ENCODE results near the gene WBP2.
A peak's percentile ranks its signal among the peaks of the same experiment; 100 is the strongest.

Gene WBP2

DNA sequence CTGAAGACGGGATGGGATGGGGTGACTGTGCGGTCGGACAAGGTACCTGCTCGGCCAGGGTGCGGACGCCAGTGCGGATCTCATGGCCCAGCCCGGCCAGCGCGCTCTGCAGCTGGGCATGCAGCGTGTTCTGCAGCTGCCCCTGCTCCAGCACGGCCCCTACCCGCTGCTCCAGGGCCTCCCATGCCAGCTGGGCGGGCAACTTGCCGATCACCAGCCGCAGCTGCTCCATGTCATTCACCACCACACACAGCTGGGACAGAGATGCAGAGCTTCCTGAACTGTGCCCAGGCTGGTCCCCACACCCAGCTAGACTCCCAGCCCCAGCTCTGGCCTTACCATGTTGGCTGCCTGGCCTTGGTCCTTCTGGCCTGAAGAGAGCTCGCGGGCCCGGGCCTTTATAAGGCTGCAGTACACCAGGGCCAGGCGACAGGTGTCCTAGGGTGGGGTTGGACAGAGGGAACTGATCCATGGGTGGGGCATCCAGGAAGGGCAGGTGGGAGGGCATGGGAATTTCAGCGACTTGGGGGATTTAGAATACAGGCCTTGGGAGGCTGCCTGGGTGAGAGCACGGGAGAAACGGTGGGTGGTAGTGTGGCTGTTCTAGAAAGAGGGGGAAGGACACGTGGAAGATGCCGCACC is 20.7 kb downstream of the WBP2 start:
- H3K4me1 ChIP-seq (ENCODE audit: control insufficient read depth, insufficient read depth, low read length) = peaks cover 5% of the 10 kb centered on the region
- no peak overlapping the region for H3K27ac ChIP-seq (ENCODE audit: low read length)
- H3K36me3 ChIP-seq (ENCODE audit: control insufficient read depth in 2 of 2, insufficient read depth in 2 of 2, low read length in 2 of 2) = peaks cover 2 to 6% of the 10 kb centered on the region in 2 donors

GRCh38 chr17:75832652-75833400 is 22.3 kb downstream of the WBP2 start:
- Histone ChIP-seq H3K27ac (ENCODE audit: low read length) (peak overlapping the region; percentile 49), H3K9ac (ENCODE audit: low read length in 2 of 2) (no peak overlapping the region)

More for the DNA sequence above, 20.7 kb downstream of the WBP2 start:
- no peak overlapping the region for H3K4me3 ChIP-seq (ENCODE audit: low read length in 2 of 2)
- H3K9me3 ChIP-seq (ENCODE audit: control insufficient read depth in 2 of 2, low read length in 2 of 2) = no peaks in the 10 kb centered on the region
- H3K9ac ChIP-seq (ENCODE audit: low read length in 2 of 2) = no peak overlapping the region
- no peaks in the 10 kb centered on the region for H3K27me3 ChIP-seq (ENCODE audit: control insufficient read depth in 1 of 2, insufficient read depth in 2 of 2, low read length in 2 of 2)

GRCh38 chr17:75832164-75832651 is 22.9 kb downstream of the WBP2 start:
- H3K4me1 ChIP-seq (ENCODE audit: control insufficient read depth, insufficient read depth, low read length) = peaks cover 19% of the 10 kb centered on the region
- no peaks in the 10 kb centered on the region for H3K27me3 ChIP-seq (ENCODE audit: control insufficient read depth in 1 of 2, insufficient read depth in 2 of 2, low read length in 2 of 2)
- peak overlapping the region; percentile 49 for H3K27ac ChIP-seq (ENCODE audit: low read length)
- H3K4me3 ChIP-seq (ENCODE audit: low read length in 2 of 2) = no peak overlapping the region
- peaks cover 2 to 6% of the 10 kb centered on the region in 2 donors for H3K36me3 ChIP-seq (ENCODE audit: control insufficient read depth in 2 of 2, insufficient read depth in 2 of 2, low read length in 2 of 2)
- no peak overlapping the region for H3K9ac ChIP-seq (ENCODE audit: low read length in 2 of 2)
- no peaks in the 10 kb centered on the region for H3K9me3 ChIP-seq (ENCODE audit: control insufficient read depth in 2 of 2, low read length in 2 of 2)

More at GRCh38 chr17:75832652-75833400, 22.3 kb downstream of the WBP2 start:
- H3K27me3 ChIP-seq (ENCODE audit: control insufficient read depth in 1 of 2, insufficient read depth in 2 of 2, low read length in 2 of 2) = no peaks in the 10 kb centered on the region
- H3K36me3 ChIP-seq (ENCODE audit: control insufficient read depth in 2 of 2, insufficient read depth in 2 of 2, low read length in 2 of 2) = peaks cover 2 to 6% of the 10 kb centered on the region in 2 donors
- H3K4me3 ChIP-seq (ENCODE audit: low read length in 2 of 2) = no peak overlapping the region
- H3K4me1 ChIP-seq (ENCODE audit: control insufficient read depth, insufficient read depth, low read length) = peaks cover 13% of the 10 kb centered on the region
- no peaks in the 10 kb centered on the region for H3K9me3 ChIP-seq (ENCODE audit: control insufficient read depth in 2 of 2, low read length in 2 of 2)

DNA sequence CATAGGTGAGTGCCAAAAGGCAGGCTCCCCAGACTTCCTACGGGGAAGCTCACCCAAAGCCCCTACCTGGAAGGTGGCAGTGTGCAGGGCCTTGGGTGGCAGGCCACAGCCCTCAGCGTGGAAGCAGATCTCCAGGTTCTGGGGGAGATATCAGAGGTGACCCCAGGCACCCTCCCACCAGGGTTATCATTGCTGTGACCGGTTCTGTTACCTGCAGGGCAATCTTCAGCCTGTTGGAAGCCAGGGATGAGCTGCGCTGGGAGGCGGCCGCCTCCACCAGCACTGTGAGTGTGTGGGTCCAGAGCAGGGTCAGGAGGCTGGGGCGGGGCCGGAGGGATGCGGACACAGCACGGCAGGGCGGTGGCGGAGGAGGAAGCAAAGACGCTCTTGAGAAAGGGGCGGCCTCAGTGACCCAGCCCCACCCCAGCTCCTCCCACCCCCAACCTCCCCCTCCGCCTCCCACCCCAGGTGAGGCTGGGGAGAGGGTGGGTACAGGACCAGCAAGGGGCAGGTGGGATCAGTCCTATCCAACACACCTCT is 24.0 kb downstream of the WBP2 start:
- Histone ChIP-seq H3K9ac (ENCODE audit: low read length in 2 of 2) (no peak overlapping the region), H3K4me3 (ENCODE audit: low read length in 2 of 2) (no peak overlapping the region), H3K27ac (ENCODE audit: low read length) (no peak overlapping the region), H3K36me3 (ENCODE audit: control insufficient read depth in 2 of 2, insufficient read depth in 2 of 2, low read length in 2 of 2) (peaks cover 2 to 6% of the 10 kb centered on the region in 2 donors), H3K4me1 (ENCODE audit: control insufficient read depth, insufficient read depth, low read length) (peaks cover 24% of the 10 kb centered on the region), H3K9me3 (ENCODE audit: control insufficient read depth in 2 of 2, low read length in 2 of 2) (no peaks in the 10 kb centered on the region), H3K27me3 (ENCODE audit: control insufficient read depth in 1 of 2, insufficient read depth in 2 of 2, low read length in 2 of 2) (no peaks in the 10 kb centered on the region)

- no peak overlapping the region for H3K9ac ChIP-seq (ENCODE audit: low read length in 2 of 2)
- no peaks in the 10 kb centered on the region for H3K27me3 ChIP-seq (ENCODE audit: control insufficient read depth in 1 of 2, insufficient read depth in 2 of 2, low read length in 2 of 2)
- H3K4me1 ChIP-seq (ENCODE audit: control insufficient read depth, insufficient read depth, low read length) = peaks cover 19% of the 10 kb centered on the region
- H3K27ac ChIP-seq (ENCODE audit: low read length) = no peak overlapping the region
- H3K36me3 ChIP-seq (ENCODE audit: control insufficient read depth in 2 of 2, insufficient read depth in 2 of 2, low read length in 2 of 2) = peaks cover 0 to 6% of the 10 kb centered on the region in 2 donors
- H3K9me3 ChIP-seq (ENCODE audit: control insufficient read depth in 2 of 2, low read length in 2 of 2) = no peaks in the 10 kb centered on the region
- no peak overlapping the region for H3K4me3 ChIP-seq (ENCODE audit: low read length in 2 of 2)
These were observed 24.7 kb downstream of the WBP2 start for GRCh38 chr17:75830164-75831031.

- Histone ChIP-seq H3K4me3 (ENCODE audit: low read length in 2 of 2) (no peak overlapping the region), H3K36me3 (ENCODE audit: control insufficient read depth in 2 of 2, insufficient read depth in 2 of 2, low read length in 2 of 2) (peaks cover under 1 to 6% of the 10 kb centered on the region in 2 donors), H3K9ac (ENCODE audit: low read length in 2 of 2) (no peak overlapping the region), H3K27me3 (ENCODE audit: control insufficient read depth in 1 of 2, insufficient read depth in 2 of 2, low read length in 2 of 2) (no peaks in the 10 kb centered on the region), H3K27ac (ENCODE audit: low read length) (no peak overlapping the region), H3K4me1 (ENCODE audit: control insufficient read depth, insufficient read depth, low read length) (peaks cover 18% of the 10 kb centered on the region), H3K9me3 (ENCODE audit: control insufficient read depth in 2 of 2, low read length in 2 of 2) (no peaks in the 10 kb centered on the region)
These were observed 25.4 kb downstream of the WBP2 start for GRCh38 chr17:75829747-75830146.

DNA sequence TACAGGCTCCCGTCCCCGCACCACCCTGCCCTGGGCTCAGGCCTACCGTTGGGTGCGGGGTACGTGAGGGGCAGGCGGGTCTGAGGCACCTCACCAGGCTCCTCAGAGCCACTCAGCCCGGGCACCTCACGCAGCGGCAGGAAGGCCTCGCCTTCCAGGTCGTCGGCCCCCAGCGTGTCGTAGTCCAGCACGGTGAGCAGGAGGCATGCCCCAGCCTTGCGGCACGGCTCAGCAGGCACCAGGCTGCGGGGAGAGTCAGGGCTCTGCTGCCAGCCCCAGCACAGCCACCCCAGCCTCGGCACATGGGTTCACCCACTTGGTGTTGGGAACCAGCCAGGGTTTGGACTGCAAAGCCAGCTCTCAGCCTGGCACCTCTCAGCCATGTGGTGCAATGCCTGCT is 26.4 kb downstream of the WBP2 start:
- H3K4me3 ChIP-seq (ENCODE audit: low read length in 2 of 2) = no peak overlapping the region
- no peaks in the 10 kb centered on the region for H3K9me3 ChIP-seq (ENCODE audit: control insufficient read depth in 2 of 2, low read length in 2 of 2)
- no peak overlapping the region for H3K9ac ChIP-seq (ENCODE audit: low read length in 2 of 2)
- H3K4me1 ChIP-seq (ENCODE audit: control insufficient read depth, insufficient read depth, low read length) = peaks cover 18% of the 10 kb centered on the region
- H3K27ac ChIP-seq (ENCODE audit: low read length) = no peak overlapping the region
- no peaks in the 10 kb centered on the region for H3K27me3 ChIP-seq (ENCODE audit: control insufficient read depth in 1 of 2, insufficient read depth in 2 of 2, low read length in 2 of 2)
- peaks cover 8% of the 10 kb centered on the region in 2 donors for H3K36me3 ChIP-seq (ENCODE audit: control insufficient read depth in 2 of 2, insufficient read depth in 2 of 2, low read length in 2 of 2)

DNA sequence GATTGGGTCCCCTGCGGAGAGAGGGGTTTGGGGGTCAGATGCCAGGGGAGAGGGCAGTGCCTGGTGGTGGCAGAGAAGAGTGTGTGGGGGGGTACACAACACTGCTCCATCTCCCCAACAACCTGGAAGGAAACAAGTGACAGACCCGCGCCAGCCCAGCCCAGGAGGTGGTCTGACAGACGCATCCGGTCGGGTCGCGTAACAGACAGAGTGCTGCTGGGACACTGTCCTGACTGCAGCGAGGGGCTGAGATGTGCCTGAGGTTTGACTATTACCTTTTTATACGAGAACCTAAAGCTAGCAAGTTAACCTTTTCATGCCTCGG is 27.1 kb downstream of the WBP2 start:
- Histone ChIP-seq H3K27ac (ENCODE audit: low read length) (peak overlapping the region; percentile 71), H3K4me1 (ENCODE audit: control insufficient read depth, insufficient read depth, low read length) (peaks cover 18% of the 10 kb centered on the region), H3K9ac (ENCODE audit: low read length in 2 of 2) (peak overlapping the region; percentile 48 to 55), H3K4me3 (ENCODE audit: low read length in 2 of 2) (peak overlapping the region; percentile 44 to 67), H3K9me3 (ENCODE audit: control insufficient read depth in 2 of 2, low read length in 2 of 2) (no peaks in the 10 kb centered on the region), H3K36me3 (ENCODE audit: control insufficient read depth in 2 of 2, insufficient read depth in 2 of 2, low read length in 2 of 2) (peaks cover 2 to 13% of the 10 kb centered on the region in 2 donors), H3K27me3 (ENCODE audit: control insufficient read depth in 1 of 2, insufficient read depth in 2 of 2, low read length in 2 of 2) (no peaks in the 10 kb centered on the region)

- H3K9me3 ChIP-seq (ENCODE audit: control insufficient read depth in 2 of 2, low read length in 2 of 2) = no peaks in the 10 kb centered on the region
- peak overlapping the region; percentile 48 to 58 for H3K9ac ChIP-seq (ENCODE audit: low read length in 2 of 2)
- H3K4me1 ChIP-seq (ENCODE audit: control insufficient read depth, insufficient read depth, low read length) = peaks cover 18% of the 10 kb centered on the region
- H3K4me3 ChIP-seq (ENCODE audit: low read length in 2 of 2) = peak overlapping the region; percentile 44 to 67
- peak overlapping the region; percentile 71 for H3K27ac ChIP-seq (ENCODE audit: low read length)
- H3K36me3 ChIP-seq (ENCODE audit: control insufficient read depth in 2 of 2, insufficient read depth in 2 of 2, low read length in 2 of 2) = peaks cover 2 to 15% of the 10 kb centered on the region in 2 donors
- H3K27me3 ChIP-seq (ENCODE audit: control insufficient read depth in 1 of 2, insufficient read depth in 2 of 2, low read length in 2 of 2) = no peaks in the 10 kb centered on the region
These were observed 27.6 kb downstream of the WBP2 start for GRCh38 chr17:75827308-75828075.
